OCI-LY1 (cell line): ENCODE measurements around the gene HPS5.
"Not testable (repeated sequence)": the region's sequence is repeated elsewhere in the genome, so short reads cannot be mapped to it uniquely, and the experiment has no call there.

Experiments
- EZH2 ChIP-seq: fragments of 200-600 bp; sonication (generic), shearing (Covaris generic); IDR thresholded peaks from 2 replicates; pipeline ENCODE4 v1.8.0; 2017; ENCODE audit warnings: borderline replicate concordance, mixed run types, mild to moderate bottlenecking, antibody characterized with exemption, low read length, moderate library complexity, mixed read lengths
- TF ChIP-seq, protein P1 (sequence below): fragments of 200-600 bp; sonication (generic), shearing (Covaris generic); IDR thresholded peaks from 2 replicates; pipeline ENCODE4 v1.5.1; 2017; ENCODE audit warnings: mild to moderate bottlenecking, antibody characterized with exemption, low read length, moderate library complexity, mixed read lengths

DNA sequence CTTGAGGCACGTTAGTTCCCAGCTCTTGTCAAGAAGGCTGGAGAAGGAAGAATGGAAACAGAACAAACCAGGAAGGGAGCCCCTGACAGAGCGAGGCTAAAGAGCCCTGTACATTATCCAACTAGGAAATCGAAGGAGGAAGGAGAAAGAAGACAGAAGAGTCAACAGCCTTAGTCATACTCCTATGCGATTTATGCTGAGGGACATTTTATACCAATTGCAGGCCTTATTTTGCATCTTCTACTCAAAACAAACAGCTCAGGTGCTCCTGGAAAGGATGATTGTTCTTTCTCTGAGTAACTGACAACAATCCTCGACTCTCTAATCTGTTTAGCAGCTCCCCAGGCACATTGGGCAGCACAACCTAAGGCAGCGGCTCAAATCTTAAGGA lies 74.8 kb downstream of the HPS5 start:
- TF ChIP-seq, protein P1, sequence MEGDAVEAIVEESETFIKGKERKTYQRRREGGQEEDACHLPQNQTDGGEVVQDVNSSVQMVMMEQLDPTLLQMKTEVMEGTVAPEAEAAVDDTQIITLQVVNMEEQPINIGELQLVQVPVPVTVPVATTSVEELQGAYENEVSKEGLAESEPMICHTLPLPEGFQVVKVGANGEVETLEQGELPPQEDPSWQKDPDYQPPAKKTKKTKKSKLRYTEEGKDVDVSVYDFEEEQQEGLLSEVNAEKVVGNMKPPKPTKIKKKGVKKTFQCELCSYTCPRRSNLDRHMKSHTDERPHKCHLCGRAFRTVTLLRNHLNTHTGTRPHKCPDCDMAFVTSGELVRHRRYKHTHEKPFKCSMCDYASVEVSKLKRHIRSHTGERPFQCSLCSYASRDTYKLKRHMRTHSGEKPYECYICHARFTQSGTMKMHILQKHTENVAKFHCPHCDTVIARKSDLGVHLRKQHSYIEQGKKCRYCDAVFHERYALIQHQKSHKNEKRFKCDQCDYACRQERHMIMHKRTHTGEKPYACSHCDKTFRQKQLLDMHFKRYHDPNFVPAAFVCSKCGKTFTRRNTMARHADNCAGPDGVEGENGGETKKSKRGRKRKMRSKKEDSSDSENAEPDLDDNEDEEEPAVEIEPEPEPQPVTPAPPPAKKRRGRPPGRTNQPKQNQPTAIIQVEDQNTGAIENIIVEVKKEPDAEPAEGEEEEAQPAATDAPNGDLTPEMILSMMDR, result not testable (repeated sequence)
- not testable (repeated sequence) for TF ChIP-seq EZH2
